ENCODE measurements around the gene IL10RB.
"Not testable (repeated sequence)": the region's sequence is repeated elsewhere in the genome, so short reads cannot be mapped to it uniquely, and the experiment has no call there.

The IL10RB gene

GRCh38 chr21:33305938-33306337 is 39.8 kb downstream of the IL10RB start:
- DNase-seq: no peak

GRCh38 chr21:33308586-33309490 is 42.7 kb downstream of the IL10RB start:
- DNase-seq: peak; percentile 99

GRCh38 chr21:33309778-33310177 is 43.6 kb downstream of the IL10RB start:
- DNase-seq: no peak

GRCh38 chr21:33312121-33312520 is 46.0 kb downstream of the IL10RB start:
- DNase-seq: no peak

GRCh38 chr21:33313183-33313582 is 47.0 kb downstream of the IL10RB start:
- peak; percentile 66 for DNase-seq

- no peak for DNase-seq
Observed at GRCh38 chr21:33313611-33314010, 47.4 kb downstream of the IL10RB start.

- no peak for DNase-seq
Observed at GRCh38 chr21:33314111-33314510, 47.9 kb downstream of the IL10RB start.

- DNase-seq: no peak
Observed at GRCh38 chr21:33315946-33316710, 50.0 kb downstream of the IL10RB start.

GRCh38 chr21:33317145-33317544 is 51.0 kb downstream of the IL10RB start:
- DNase-seq: peak; percentile 61

GRCh38 chr21:33317786-33318486 is 51.8 kb downstream of the IL10RB start:
- no peak for DNase-seq

GRCh38 chr21:33321005-33321404 is 54.8 kb downstream of the IL10RB start:
- DNase-seq: not testable (repeated sequence)

GRCh38 chr21:33323610-33324009 is 57.4 kb downstream of the IL10RB start:
- not testable (repeated sequence) for DNase-seq

GRCh38 chr21:33324291-33325221 is 58.4 kb downstream of the IL10RB start, which contains the start of gene IFNAR1:
Gene IFNAR1 (plus strand): TSS chr21:33324970. CDS start chr21:33325056, 86 bp downstream.
- DNase-seq: peak; percentile 99

GRCh38 chr21:33325222-33326067 is 59.3 kb downstream of the IL10RB start:
- peak; percentile 64 for DNase-seq

GRCh38 chr21:33327326-33327725 is 61.2 kb downstream of the IL10RB start:
- no peak for DNase-seq

- no peak for DNase-seq
Observed at GRCh38 chr21:33327792-33328433, 61.7 kb downstream of the IL10RB start.

GRCh38 chr21:33330726-33331125 is 64.6 kb downstream of the IL10RB start:
- peak; percentile 67 for DNase-seq

GRCh38 chr21:33332143-33332542 is 66.0 kb downstream of the IL10RB start:
- DNase-seq: peak; percentile 83

GRCh38 chr21:33334191-33334590 is 68.0 kb downstream of the IL10RB start:
- no peak for DNase-seq

GRCh38 chr21:33334824-33335223 is 68.7 kb downstream of the IL10RB start:
- no peak for DNase-seq

Data from RPMI8226 (cell line).